HPDE6-E6E7 (cell line): Measurements from ENCODE around the gene KDM3A.

Experiments used
- DNase-seq: peaks from one replicate; pipeline ENCODE4 v3.0.0; 2011; ENCODE audit warnings: missing footprints; ENCODE audit errors: extremely low spot score

The KDM3A gene

DNA sequence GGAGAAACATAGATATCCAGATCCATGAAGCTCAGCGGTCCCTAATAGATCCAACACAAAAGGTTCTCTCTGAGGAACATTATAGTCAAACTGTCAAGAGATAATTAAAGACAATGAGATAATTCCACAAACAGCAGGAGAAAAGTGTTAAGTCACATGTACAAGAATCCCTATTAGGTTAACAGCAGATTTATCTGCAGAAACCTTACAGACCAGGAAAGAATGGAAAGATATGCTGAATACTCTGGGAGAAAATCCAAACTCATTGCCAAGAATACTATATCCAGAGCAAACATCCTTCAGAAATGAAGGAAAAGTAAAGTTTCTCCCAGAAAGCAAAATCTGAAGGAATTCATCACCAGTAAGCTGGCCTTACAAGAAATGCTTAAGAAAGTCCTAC is 10.8 kb upstream of the KDM3A start:
- DNase-seq, result no peak

DNA sequence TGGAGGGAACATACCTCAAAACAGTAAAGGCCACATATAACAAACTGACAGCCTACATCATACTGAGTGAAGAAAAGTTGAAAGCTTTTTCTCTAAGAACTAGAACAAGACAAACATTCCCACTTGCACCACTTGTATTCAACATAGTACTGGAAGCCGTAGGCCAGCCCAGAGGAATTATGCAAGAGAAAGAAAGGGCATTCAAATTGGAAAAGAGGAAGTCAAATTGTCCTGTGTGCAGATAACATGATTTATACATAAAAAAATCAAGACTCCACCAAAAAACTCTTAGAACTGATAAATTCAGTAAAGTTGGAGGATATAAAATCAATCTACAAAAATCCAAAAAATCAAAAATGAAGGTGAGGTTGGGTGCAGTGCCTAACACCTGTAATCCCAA is 8.0 kb upstream of the KDM3A start:
- DNase-seq, result no peak

DNA sequence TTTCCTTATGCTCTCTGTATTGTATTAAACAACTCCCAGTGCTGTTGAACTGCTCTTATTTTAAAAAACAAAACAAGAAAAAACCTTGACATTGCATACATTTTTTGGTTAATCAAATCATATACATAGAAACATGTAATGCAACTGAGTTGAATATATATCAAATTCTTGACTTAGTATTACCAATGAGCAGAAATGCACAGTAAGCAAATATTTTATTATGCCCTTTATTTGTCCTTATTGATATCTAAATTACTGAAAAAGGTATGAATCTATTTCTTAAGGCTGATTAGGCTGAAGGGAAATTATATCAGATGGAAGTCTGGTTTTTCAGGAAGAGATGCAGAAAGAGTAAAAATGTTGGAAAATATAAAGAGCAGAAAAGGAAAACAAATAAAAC is 6.9 kb upstream of the KDM3A start:
- no peak for DNase-seq

DNA sequence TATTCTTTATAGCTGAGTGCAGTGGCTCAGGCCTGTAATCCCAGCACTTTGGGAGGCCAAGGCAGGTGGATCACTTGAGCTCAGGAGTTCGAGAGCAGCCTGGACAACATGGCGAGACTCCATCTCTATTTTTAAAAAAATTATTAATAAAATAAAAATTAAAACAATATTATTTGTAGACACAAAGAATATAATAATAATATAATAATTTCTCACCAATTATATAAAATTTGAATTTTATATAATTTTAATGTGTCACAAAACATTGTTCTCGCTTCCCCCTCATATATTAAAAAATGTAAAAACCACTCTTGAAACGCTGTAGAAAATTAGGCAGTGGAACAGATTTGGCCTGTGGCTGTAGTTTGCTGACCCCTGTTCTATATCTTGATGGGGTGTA is 5.6 kb upstream of the KDM3A start:
- DNase-seq, result no peak

DNA sequence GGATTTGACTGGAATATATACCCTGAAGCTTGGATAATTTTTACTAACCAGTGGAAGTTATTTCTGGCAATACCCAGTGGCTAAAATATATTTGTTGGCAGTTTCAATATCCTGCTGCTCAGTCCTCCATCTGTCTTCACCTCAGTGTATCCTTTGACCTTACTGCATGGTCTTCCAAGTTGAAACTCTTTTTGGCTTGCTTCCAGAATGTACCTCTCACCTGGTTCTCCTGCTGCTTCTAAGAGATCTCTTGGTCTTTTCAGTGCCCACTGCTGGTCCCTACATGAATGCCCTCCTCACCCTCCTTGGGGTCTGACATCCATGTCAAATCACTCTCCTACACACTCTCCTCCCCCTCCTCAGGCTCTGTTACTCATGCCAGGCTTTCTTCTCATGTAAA is 4.8 kb upstream of the KDM3A start:
- no peak for DNase-seq

DNA sequence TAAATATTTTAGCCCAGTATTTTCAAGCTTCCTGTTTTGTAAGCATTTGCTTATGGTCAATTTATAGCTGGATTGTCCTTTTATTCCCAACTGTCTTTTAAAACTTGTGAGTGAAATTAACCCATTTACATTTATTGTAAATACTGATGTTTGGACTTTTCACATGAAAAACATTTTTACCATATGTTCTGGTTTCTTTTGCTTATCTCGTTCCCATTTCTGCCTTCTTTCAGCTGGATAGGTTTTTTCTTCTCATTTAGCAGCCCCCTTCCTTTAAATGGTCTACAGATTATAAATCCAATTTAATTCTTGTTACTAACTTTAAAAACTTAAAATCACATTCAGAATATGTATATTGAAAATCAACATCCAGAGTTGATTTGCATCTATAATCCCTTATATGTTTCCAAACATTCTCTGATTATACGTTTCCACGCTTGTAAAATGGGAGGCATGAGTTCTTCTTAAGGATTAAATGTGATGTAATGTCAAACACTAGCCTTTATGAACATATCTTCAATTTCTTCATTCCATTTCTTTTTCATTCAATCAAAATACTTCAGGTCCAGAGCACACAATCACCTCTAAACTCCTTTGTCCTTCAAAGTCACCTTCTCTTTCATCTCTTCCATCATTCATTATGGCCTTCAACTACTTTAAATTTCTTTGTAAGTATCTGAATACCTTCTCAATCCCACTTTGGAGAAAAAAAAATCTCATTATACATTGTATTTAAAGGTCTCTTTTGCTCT is 1.1 kb upstream of the KDM3A start:
- DNase-seq, result no peak

DNA sequence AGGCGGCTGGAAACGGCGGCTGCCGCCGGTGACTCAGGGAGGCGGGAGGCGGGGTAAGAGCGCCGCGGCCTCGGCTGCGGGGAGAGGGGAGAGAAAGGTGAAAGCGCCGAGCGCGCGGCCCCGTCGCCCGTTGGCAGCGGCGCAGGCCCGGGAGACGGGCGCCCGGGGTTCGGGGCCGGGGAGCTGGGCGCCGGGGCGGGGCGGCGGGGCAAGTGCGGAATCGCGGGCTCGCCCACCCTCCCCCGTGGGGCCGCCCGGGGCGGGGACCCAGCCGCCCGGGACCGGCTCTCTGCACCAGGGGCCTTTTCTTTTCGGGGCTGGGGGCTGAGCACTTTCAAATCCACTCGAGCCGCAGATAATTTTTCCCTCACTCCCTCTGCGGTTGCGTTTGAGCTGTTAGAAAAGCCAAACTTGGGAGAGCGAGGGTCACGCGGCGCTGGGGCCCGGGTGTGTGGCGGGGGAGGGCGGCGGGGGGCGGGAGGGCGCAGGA is 266 bp downstream of the KDM3A start:
- DNase-seq, result no peak

DNA sequence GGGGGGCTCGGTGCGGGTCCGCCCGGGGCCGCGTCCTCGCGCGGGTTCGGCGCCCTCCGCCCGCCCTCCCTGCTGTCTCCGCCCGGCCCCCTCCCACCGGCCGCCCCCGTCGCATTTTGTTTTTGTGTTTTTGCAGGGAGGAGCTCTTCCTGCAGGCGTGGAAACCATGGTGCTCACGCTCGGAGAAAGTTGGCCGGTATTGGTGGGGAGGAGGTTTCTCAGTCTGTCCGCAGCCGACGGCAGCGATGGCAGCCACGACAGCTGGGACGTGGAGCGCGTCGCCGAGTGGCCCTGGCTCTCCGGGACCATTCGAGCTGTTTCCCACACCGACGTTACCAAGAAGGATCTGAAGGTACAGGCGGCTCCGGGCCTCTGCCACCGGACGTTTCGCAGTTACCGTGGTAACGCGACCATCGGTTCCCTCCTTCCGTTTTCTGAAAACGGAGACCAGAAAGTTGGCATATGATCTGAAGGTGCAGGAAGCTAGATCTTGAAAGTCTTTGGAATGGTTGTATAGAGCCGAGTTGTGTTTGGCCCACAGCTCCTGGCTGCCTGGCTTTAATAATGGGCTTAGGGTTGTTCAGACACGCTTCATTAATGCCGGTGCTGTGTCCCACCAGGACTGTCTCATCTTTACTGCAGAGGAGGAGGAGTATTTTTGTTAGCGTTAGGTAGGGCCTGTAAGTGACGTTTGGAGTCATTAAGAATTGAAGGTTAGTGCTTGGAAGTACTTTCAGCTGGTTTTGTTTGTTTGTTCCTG is 891 bp downstream of the KDM3A start:
- DNase-seq, result no peak

DNA sequence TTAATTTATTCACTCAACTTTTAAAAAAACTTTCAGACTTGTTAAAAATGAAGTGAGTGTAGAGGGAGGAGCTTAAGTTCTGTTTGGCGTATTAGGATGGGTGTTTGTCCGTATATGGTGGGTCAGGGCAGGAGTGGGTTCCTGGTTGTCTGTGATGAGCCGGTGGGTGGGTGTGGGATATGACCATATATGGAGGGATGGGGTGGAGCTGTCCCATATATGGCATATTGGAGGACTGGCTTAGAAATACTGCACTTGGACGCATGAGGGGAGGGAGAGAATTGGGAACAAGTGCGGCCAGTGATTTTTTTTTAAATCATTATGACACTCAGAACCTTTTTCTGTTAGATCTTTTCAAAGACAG is 1.5 kb downstream of the KDM3A start:
- peak; percentile 62 for DNase-seq

DNA sequence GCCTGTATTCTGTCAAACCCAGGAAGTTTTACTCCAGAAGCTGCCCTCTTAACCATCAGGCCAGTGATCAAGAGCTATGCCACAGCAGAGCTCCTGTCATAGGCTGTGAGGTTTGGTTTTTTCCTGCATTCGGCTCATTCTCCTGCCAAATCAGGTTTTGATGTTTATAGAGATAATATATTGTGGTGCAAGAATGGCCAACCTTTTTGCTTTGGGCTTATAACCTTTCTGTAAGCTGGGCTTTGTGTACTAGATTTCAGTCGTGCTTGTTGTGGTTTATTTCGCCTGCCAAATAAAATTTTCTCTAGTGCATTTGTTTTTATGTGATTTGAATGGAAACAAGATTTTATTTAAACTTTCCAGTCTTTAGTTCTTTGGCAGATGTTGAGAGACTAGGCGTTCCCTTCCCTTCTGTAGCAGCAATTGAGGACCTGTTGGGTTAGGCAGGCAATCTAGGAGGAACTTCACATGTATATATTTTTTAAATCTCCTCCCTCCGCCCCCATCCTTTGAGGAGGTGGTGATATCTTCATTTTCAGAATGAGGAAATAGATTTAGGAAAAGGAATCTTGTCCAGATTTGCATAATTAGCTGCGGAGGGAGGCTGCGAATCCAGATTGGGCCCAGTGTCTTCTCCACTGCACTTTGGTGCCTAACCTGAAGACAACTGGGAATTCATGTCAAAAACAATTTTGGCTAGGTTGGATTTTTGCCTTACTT is 2.6 kb downstream of the KDM3A start:
- DNase-seq, result no peak

DNA sequence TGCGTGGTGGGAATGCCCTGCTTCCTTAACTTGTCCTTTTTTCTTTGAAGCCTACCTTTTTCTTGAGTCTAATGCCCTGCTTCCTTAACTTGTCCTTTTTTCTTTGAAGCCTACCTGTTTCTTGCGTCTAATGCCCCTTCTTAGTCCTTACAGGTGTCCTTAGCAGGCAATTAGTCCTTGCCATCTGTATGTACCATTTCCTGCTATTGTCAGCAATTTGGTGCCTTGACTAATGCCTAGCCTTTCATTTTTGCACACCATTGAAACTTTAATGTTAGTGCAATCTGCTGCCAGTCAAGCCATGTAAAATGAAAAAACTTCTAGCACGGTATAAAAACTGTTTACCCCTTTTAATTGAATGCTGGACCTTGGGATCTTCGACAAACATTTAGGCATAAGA is 4.3 kb downstream of the KDM3A start:
- no peak for DNase-seq

DNA sequence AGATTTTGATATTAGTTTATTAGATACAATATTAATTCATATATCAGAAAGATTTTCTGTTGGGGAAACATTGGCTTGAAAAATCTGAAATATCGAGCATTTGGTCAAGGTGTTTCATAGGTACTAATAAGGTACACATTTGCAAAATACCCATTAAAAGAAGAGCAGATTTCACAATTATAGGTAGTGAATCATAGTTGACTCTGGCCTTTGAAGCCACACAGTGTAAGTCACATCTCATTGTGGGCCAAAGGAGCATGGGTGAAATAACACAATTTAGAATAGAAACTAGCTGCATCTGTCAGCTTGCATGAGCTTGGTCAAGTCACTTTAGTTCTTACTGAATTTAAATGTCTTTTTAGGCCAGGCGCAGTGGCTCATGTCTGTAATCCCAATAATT is 4.9 kb downstream of the KDM3A start:
- no peak for DNase-seq

DNA sequence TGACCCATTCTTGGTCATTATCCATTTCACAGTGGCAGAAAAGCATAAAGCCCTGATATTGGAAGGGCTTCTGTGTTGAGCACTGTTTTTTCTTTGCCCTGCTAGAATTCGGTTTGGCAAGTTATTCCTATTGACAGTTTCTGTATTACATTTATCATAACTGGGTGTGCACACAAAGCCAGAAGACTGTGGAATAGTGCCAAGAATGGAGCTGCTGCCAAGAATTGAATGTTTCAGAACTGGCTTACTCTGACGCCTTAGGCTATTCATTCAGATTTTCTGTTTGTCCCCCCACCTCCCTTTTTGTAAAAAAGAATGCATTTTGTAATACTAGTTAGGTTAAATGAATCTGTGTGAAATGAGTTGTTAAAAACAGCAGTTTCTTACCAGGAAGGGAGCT is 12.7 kb downstream of the KDM3A start:
- no peak for DNase-seq

DNA sequence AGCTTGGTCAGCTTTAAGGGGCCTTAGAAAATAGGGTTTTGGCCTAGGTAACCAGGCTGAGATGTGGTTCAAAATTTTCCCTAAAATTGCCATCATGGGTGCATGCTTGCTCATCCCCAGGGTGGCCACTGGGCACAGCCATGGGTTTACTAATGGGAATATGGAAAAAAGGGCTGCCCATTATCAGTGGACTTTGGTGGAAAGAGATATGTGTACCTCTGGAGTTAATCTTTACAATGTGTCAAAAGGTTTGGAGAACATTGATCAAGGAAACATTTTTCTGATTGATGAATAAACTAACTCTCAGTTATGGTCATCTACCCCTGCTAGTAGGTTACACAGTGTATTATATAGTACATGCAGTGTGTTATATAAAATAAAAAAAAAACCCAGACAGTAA is 13.1 kb downstream of the KDM3A start:
- DNase-seq, result no peak

DNA sequence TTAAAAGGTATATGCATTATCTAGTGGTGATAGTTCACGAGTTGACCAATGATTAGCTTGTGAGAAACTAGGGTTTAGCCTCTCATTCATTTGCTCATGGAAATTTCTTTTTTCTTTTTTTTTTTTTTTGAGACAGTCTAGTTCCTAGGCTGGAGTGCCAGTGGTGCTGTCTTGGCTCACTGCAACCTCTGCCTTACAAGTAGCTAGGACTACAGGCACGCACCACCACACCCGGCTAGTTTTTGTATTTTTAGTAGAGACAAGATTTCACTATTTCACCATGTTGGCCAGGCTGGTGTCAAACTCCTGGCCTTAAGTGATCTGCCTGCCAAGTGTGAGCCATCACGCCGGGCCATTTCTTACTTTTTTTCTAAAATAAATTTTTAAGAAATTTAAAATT is 14.0 kb downstream of the KDM3A start:
- no peak for DNase-seq

DNA sequence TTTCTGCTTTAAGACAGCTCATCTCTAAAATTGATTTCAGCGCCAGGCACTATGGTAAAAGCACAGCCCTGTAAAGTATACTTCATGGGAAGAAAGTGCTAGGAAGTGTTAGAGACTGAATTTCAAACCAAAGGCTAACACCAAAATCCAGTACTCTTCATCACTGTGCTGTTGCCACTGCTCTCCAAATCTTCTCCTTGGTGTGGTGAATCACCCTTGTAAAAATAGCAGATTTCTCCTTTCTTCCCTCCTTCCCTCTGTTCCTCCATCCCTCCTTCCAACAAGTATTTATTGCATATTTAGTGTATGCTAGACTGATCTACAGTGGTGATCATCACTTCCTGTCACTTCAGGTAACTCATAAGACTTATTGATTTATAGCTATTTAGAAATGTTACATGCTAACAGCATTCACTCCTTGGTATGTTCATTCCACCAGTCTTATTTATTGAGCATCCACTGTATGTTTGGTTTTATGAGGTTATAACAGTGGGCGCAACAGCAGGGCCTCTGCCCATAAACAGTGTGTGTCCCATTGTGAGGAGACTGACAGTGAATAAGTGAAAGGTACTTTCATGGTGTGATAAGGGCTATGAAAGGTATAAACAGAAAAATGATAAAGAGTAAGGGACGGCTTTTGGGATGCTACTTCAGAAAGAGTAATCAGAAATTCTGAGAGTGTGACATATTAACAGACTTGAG is 20.0 kb downstream of the KDM3A start:
- no peak for DNase-seq

DNA sequence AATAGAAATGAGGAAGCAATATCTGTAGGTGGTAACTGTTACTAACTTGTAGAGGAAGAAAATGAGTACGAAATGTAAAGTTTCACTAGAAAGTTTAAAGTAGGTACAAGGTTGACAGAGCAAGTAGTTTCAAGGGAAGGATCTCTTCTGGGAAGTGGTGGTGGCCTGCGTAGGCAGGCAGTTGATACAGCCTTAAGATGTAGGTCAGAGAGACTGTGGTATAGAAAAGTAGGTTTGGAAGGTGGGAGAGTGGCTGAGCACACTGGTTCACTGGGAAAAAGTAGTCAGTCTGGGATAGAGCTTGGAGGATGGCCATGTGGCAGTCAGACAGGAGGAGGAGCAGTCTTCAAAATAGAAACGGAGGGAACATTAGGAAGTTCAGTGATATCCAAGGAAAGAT is 23.5 kb downstream of the KDM3A start:
- no peak for DNase-seq

DNA sequence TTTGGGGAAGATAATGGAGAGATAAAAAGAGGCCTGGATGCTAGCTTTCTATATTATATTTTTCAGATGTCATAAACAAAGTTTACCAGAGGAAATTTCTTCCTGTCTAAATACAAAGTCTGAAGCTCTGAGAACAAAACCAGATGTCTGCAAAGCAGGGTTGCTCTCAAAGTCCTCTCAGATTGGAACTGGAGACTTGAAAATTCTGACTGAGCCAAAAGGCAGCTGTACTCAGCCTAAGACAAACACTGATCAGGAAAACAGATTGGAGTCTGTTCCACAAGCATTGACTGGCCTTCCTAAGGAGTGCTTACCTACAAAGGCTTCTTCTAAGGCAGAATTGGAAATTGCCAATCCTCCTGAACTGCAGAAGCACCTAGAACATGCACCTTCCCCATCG is 25.1 kb downstream of the KDM3A start:
- no peak for DNase-seq

DNA sequence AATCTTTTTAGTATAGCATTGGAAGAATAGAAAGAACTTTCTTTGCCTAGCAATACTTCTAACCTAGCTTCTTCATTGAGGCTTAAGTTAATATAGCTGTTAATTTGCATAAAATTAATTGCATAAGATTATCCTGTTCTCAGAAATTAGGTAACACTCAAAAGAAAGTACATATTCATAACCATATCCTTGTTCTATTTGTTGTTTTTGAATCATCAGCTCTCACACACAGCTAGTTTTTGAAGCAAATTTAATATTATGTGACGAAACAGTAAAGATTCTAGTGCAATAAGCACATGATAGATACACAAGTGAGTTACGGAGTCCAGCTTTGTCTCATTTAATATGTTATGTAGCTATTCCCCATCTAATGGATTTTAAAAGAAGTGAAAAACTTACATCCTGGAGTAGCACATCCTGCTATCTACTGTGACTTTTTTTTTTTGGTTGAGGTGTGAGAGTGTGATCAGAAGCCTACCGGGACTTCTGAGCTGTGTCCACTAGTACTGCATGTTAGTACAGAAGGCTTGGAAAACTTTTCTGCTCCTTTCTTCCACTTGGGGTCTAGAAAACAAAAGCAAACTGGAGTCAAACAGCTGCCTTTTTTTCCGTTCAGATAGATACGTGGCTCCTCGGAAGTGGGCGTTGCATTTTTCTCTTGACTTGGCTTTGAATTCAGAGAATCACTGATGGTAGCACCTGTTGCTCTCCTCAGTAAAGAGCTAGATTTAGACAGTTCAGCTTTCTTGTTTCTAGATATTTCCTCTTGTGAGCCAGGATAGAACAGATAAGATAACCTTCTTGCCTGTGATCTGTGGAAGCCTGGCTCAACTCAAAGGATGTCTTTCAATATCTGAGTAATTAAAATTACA is 27.2 kb downstream of the KDM3A start:
- no peak for DNase-seq

DNA sequence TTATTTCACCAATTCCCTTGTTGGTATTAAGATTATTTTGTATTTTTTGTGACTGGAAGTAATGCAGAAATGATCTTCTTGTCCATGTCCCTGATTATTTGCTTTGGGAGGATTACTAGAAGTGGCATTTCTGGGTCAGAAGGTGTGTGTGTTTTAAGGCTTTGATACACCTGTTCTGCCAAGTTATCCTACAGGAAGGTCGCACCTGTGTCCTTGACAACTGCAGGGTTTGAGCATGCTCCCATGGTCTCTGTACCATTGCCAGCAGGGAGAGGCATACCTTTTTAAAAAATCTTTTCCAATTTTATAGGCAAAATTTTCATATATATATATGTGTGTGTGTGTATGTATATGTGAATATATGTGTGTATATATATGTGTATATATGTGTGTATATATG is 29.7 kb downstream of the KDM3A start:
- no peak for DNase-seq

DNA sequence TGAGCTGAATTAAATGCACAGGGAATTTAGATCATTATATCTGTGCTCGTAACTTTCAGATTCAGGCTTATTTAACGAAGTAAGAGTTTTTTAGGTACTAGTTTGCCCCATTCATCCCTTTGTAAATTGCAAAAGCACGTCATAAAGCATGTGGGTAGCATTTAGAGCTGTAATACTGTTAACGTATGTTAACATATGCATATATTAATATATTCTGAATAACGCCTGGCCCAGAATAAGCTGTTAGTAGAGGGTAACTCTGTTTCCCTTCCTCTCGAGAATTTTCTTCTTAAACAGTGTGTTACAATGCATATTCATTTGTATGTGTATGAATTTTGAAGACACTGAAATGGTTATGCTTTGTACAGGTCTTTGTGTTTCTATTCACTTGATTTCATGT is 30.5 kb downstream of the KDM3A start:
- no peak for DNase-seq
